Astrocyte (in vitro differentiated cells and primary cell): Measurements from ENCODE around the gene TEX51. TPM values are rescaled to one million over a fixed set of nuclear protein-coding genes. Genes with fewer than 3 reads are reported as not detected.

Source experiments
- DNase-seq: peaks from one replicate; pipeline ENCODE4 v3.0.0-alpha.2; 2010; ENCODE audit warnings: low read depth
- FAIRE-seq: peaks from 2 replicates; lab custom pipeline; 2011; peaks lifted over from hg19 to GRCh38; lab: Jason Lieb, UNC
- H2AFZ ChIP-seq: 2 replicates; pipeline ENCODE4 v1.6.0; 2012; ENCODE audit warnings: low read depth, low read length, inconsistent platforms
- H3K27ac ChIP-seq: 2 replicates; pipeline ENCODE4 v1.5.1; 2011; ENCODE audit warnings: low read depth, low read length, inconsistent platforms
- H3K27me3 ChIP-seq: 2 replicates; pipeline ENCODE4 v1.6.0; 2011; ENCODE audit warnings: low read length, inconsistent platforms; ENCODE audit not compliant: insufficient read depth
- H3K36me3 ChIP-seq: 2 replicates; pipeline ENCODE4 v1.5.1; 2011; ENCODE audit warnings: low read length, inconsistent platforms; ENCODE audit not compliant: insufficient read depth
- H3K4me1 ChIP-seq: 2 replicates; pipeline ENCODE4 v1.5.1; 2011; ENCODE audit warnings: low read length, inconsistent platforms; ENCODE audit not compliant: insufficient read depth
- H3K4me2 ChIP-seq: 2 replicates; pipeline ENCODE4 v1.6.0; 2012; ENCODE audit warnings: low read length, inconsistent platforms
- H3K4me3 ChIP-seq: 2 replicates; pipeline ENCODE4 v1.5.1; 2011; ENCODE audit warnings: low read depth, mild to moderate bottlenecking, low read length, inconsistent platforms; ENCODE audit not compliant: insufficient read depth
- H3K79me2 ChIP-seq: 2 replicates; pipeline ENCODE4 v1.6.0; 2012; ENCODE audit warnings: mild to moderate bottlenecking, low read length, inconsistent platforms; ENCODE audit not compliant: insufficient read depth
- H3K9ac ChIP-seq: 2 replicates; pipeline ENCODE4 v1.6.0; 2012; ENCODE audit warnings: mild to moderate bottlenecking, low read length, inconsistent platforms
- H3K9me3 ChIP-seq: 2 replicates; pipeline ENCODE4 v1.5.1; 2012; ENCODE audit warnings: low read depth, mild to moderate bottlenecking, low read length, inconsistent platforms; ENCODE audit not compliant: insufficient read depth
- H4K20me1 ChIP-seq: 2 replicates; pipeline ENCODE4 v1.6.0; 2012; ENCODE audit warnings: low read length, inconsistent platforms; ENCODE audit not compliant: insufficient read depth
- H3K27ac Mint-ChIP-seq: one replicate; pipeline ENCODE4 v1.8.0; 2021; ENCODE audit warnings: mild to moderate bottlenecking, mixed read lengths; ENCODE audit not compliant: unreplicated experiment
- H3K27me3 Mint-ChIP-seq: one replicate; pipeline ENCODE4 v1.8.0; 2021; ENCODE audit warnings: low read depth, mixed read lengths; ENCODE audit not compliant: unreplicated experiment
- H3K36me3 Mint-ChIP-seq: one replicate; pipeline ENCODE4 v1.8.0; 2021; ENCODE audit warnings: low read depth, mixed read lengths; ENCODE audit not compliant: unreplicated experiment
- H3K4me1 Mint-ChIP-seq: one replicate; pipeline ENCODE4 v1.8.0; 2021; ENCODE audit warnings: low read depth, mixed read lengths; ENCODE audit not compliant: unreplicated experiment
- H3K4me3 Mint-ChIP-seq: one replicate; pipeline ENCODE4 v1.8.0; 2021; ENCODE audit warnings: mild to moderate bottlenecking, moderate library complexity, mixed read lengths; ENCODE audit not compliant: unreplicated experiment
- H3K9me3 Mint-ChIP-seq: one replicate; pipeline ENCODE4 v1.8.0; 2021; ENCODE audit warnings: mild to moderate bottlenecking, mixed read lengths; ENCODE audit not compliant: unreplicated experiment
- CTCF ChIP-seq: IDR thresholded peaks from 2 replicates; pipeline ENCODE4 v1.5.1; 2011; ENCODE audit warnings: low read depth, mild to moderate bottlenecking, inconsistent platforms, low read length, moderate library complexity; ENCODE audit not compliant: insufficient read depth
- EZH2 ChIP-seq: IDR thresholded peaks from 2 replicates; pipeline ENCODE4 v1.6.1; 2012; ENCODE audit warnings: mild to moderate bottlenecking, low read length, inconsistent platforms; ENCODE audit not compliant: insufficient read depth
- total RNA-seq: library from RNA; stranded (reverse); gene quantifications from 2 replicates; pipeline ENCODE4 v1.2.1, GENCODE V29; 2021

TEX51 gene
- total RNA-seq, 1 donor from 2014 or later: not detected

GRCh38 chr2:126910637-126911036 is 11.9 kb downstream of the TEX51 start:
- TF ChIP-seq EZH2: no peak
- H3K4me1 Mint-ChIP-seq: peaks cover 1% of the 10 kb centered on the region
- FAIRE-seq (no peak), DNase-seq (no peak)
- Histone ChIP-seq H3K9ac (no peak overlapping the region), H3K4me3 (no peak overlapping the region), H4K20me1 (no peaks in the 10 kb centered on the region), H3K27me3 (no peaks in the 10 kb centered on the region), H3K4me2 (no peak overlapping the region), H3K36me3 (no peaks in the 10 kb centered on the region), H3K79me2 (no peaks in the 10 kb centered on the region), H3K9me3 (no peaks in the 10 kb centered on the region), H3K27ac (no peak overlapping the region), H2AFZ (no peak overlapping the region), H3K4me1 (no peaks in the 10 kb centered on the region)
- H3K27ac Mint-ChIP-seq: no peak overlapping the region
- peaks cover 39% of the 10 kb centered on the region for H3K27me3 Mint-ChIP-seq
- peaks cover 4% of the 10 kb centered on the region for H3K9me3 Mint-ChIP-seq
- no peaks in the 10 kb centered on the region for H3K36me3 Mint-ChIP-seq
- H3K4me3 Mint-ChIP-seq: no peak overlapping the region

- DNase-seq (no peak), FAIRE-seq (no peak)
- H3K9me3 ChIP-seq: no peaks in the 10 kb centered on the region
- Mint-ChIP-seq H3K4me1 (peaks cover 1% of the 10 kb centered on the region), H3K36me3 (no peaks in the 10 kb centered on the region), H3K4me3 (no peak overlapping the region), H3K9me3 (peaks cover 4% of the 10 kb centered on the region), H3K27ac (no peak overlapping the region), H3K27me3 (peaks cover 42% of the 10 kb centered on the region)
- TF ChIP-seq EZH2 (no peak), CTCF (no peak)
- H3K4me3 ChIP-seq: no peak overlapping the region
- H3K4me1 ChIP-seq: no peaks in the 10 kb centered on the region
- H3K27me3 ChIP-seq: no peaks in the 10 kb centered on the region
- no peaks in the 10 kb centered on the region for H3K36me3 ChIP-seq
- no peak overlapping the region for H3K9ac ChIP-seq
- no peak overlapping the region for H3K4me2 ChIP-seq
- H3K79me2 ChIP-seq: no peaks in the 10 kb centered on the region
- no peak overlapping the region for H2AFZ ChIP-seq
- H4K20me1 ChIP-seq: no peaks in the 10 kb centered on the region
- no peak overlapping the region for H3K27ac ChIP-seq
Observed at GRCh38 chr2:126911111-126911796, 12.6 kb downstream of the TEX51 start.

- H3K9me3 ChIP-seq: no peaks in the 10 kb centered on the region
- Mint-ChIP-seq H3K27ac (no peak overlapping the region), H3K36me3 (no peaks in the 10 kb centered on the region), H3K9me3 (peaks cover 4% of the 10 kb centered on the region), H3K27me3 (peaks cover 35% of the 10 kb centered on the region), H3K4me1 (peaks cover 1% of the 10 kb centered on the region), H3K4me3 (no peak overlapping the region)
- no peak overlapping the region for H2AFZ ChIP-seq
- H3K27me3 ChIP-seq: no peaks in the 10 kb centered on the region
- no peak overlapping the region for H3K27ac ChIP-seq
- no peak for DNase-seq
- H3K4me3 ChIP-seq: no peak overlapping the region
- H4K20me1 ChIP-seq: no peaks in the 10 kb centered on the region
- H3K36me3 ChIP-seq: no peaks in the 10 kb centered on the region
- FAIRE-seq: no peak
- no peaks in the 10 kb centered on the region for H3K79me2 ChIP-seq
- H3K4me1 ChIP-seq: no peaks in the 10 kb centered on the region
- H3K4me2 ChIP-seq: no peak overlapping the region
- no peak for TF ChIP-seq CTCF
- no peak for TF ChIP-seq EZH2
- H3K9ac ChIP-seq: no peak overlapping the region
Observed at GRCh38 chr2:126912201-126912600, 13.5 kb downstream of the TEX51 start.
